HepG2 (cell line): ENCODE measurements around the gene TNFRSF18. TPM values are rescaled to one million over a fixed set of nuclear protein-coding genes. Genes with fewer than 3 reads are reported as not detected.

ENCODE experiments used
- ATAC-seq: fragments of 200-7000 bp; cut with Tn5 transposase; 3 replicates; pipeline ENCODE4 v1.9.1; 2020; ENCODE audit warnings: mild to moderate bottlenecking, moderate library complexity
- BruUV-seq: library from RNA; stranded (reverse); fragments of 400-500 nt; replicated peaks from 2 replicates; lab custom pipeline; 2021; lab: Mats Ljungman, UMichigan
- CTCF ChIA-PET: fragments of 300-600 bp; formaldehyde crosslinking; extraction: SDS; loops from one replicate; lab custom pipeline; 2021; ENCODE audit warnings: low total read pairs, inconsistent platforms, low intra/inter-chr PET ratio; lab: Yijun Ruan, JAX
- POLR2A ChIA-PET: fragments of 350-600 bp; sonication (Branson Sonifier 250); formaldehyde crosslinking; loops from one replicate; lab custom pipeline; 2020; ENCODE audit warnings: antibody characterized with exemption, inconsistent platforms; lab: Yijun Ruan, JAX
- DNase-seq: peaks from one replicate; pipeline ENCODE4 v3.0.0-alpha.2; 2015; ENCODE audit warnings: low spot score
- FAIRE-seq: peaks from 3 replicates; lab custom pipeline; 2011; peaks lifted over from hg19 to GRCh38; lab: Jason Lieb, UNC
- H2AFZ ChIP-seq: one replicate; pipeline ENCODE4 v1.6.1; 2011; ENCODE audit warnings: low read length, inconsistent platforms
- H3K27ac ChIP-seq: fragments of 300-600 bp; 3 replicates; pipeline ENCODE4 v1.8.0; 2011; ENCODE audit warnings: mixed run types, mild to moderate bottlenecking, mixed read lengths, low read length, inconsistent platforms; ENCODE audit not compliant: insufficient read depth; ENCODE audit errors: extremely low read length
- H3K27me3 ChIP-seq, 2 experiments: fragments of 200-600 bp in 1 of 2; 2 replicates in 1 of 2; 3 replicates in 1 of 2; pipeline versions ENCODE4 v1.6.0 to v1.8.0; 2011; ENCODE audit warnings: low read length in 2 of 2, mild to moderate bottlenecking in 2 of 2, moderate library complexity in 2 of 2, inconsistent platforms in 1 of 2; ENCODE audit not compliant: insufficient read depth in 2 of 2, control insufficient read depth in 1 of 2
- H3K36me3 ChIP-seq, 2 experiments: fragments of 200-600 bp in 1 of 2; replicated peaks in 1 of 2; 2 replicates in 1 of 2; 3 replicates in 1 of 2; pipeline versions ENCODE4 v1.5.1 to v1.8.0; 2011; ENCODE audit warnings: low read length in 2 of 2, inconsistent platforms in 1 of 2; ENCODE audit not compliant: insufficient read depth in 2 of 2, control insufficient read depth in 1 of 2
- H3K4me1 ChIP-seq: 2 replicates; pipeline ENCODE4 v1.5.1; 2012; ENCODE audit warnings: low read length, inconsistent platforms; ENCODE audit not compliant: insufficient read depth
- H3K4me2 ChIP-seq: 2 replicates; pipeline ENCODE4 v1.6.0; 2011; ENCODE audit warnings: low read depth, low read length, inconsistent platforms
- H3K4me3 ChIP-seq, 3 experiments: fragments of 200-600 bp in 1 of 3; sonication (generic), shearing (Covaris generic) in 1 of 3; replicated peaks in 1 of 3; 2 replicates each; pipeline ENCODE4 v1.5.1; 2011 to 2016; ENCODE audit warnings: low read length in 3 of 3, inconsistent platforms in 2 of 3, low read depth in 2 of 3, mild to moderate bottlenecking in 2 of 3, control low read depth in 1 of 3, mixed read lengths in 1 of 3; ENCODE audit not compliant: insufficient read depth in 1 of 3
- H3K79me2 ChIP-seq: one replicate; pipeline ENCODE4 v1.6.1; 2011; ENCODE audit warnings: low read length, inconsistent platforms; ENCODE audit not compliant: insufficient read depth
- H3K9ac ChIP-seq: 2 replicates; pipeline ENCODE4 v1.6.0; 2011; ENCODE audit warnings: mild to moderate bottlenecking, low read depth, low read length, inconsistent platforms; ENCODE audit not compliant: insufficient read depth
- H3K9me3 ChIP-seq: 2 replicates; pipeline ENCODE4 v1.5.1; 2012; ENCODE audit warnings: mild to moderate bottlenecking, low read length
- H4K20me1 ChIP-seq: 2 replicates; pipeline ENCODE4 v1.6.0; 2011; ENCODE audit warnings: inconsistent platforms, mild to moderate bottlenecking, low read length, moderate library complexity; ENCODE audit not compliant: insufficient read depth
- DR1 ChIP-seq: sonication (generic); formaldehyde crosslinking; IDR thresholded peaks from 2 replicates; pipeline ENCODE4 v1.8.0; 2021; ENCODE audit warnings: mild to moderate bottlenecking, missing genetic modification reagents, inconsistent platforms
- HNF4A ChIP-seq: sonication (generic); formaldehyde crosslinking; IDR thresholded peaks from 2 replicates; pipeline ENCODE4 v1.4.0; 2020; ENCODE audit warnings: missing genetic modification reagents
- HNRNPK ChIP-seq: fragments of 200-400 bp; formaldehyde crosslinking; IDR thresholded peaks from 2 replicates; pipeline ENCODE4 v1.6.1; 2018; ENCODE audit warnings: low read length, low read depth, moderate library complexity, mild to moderate bottlenecking; ENCODE audit not compliant: poor library complexity, severe bottlenecking
- MYC ChIP-seq: sonication (generic); formaldehyde crosslinking; IDR thresholded peaks from 2 replicates; pipeline ENCODE4 v1.9.0; 2021; ENCODE audit warnings: missing genetic modification reagents, borderline replicate concordance
- ZNF589 ChIP-seq: sonication (generic); formaldehyde crosslinking; conservative IDR thresholded peaks from 2 replicates; pipeline ENCODE4 v1.8.0; 2022; ENCODE audit warnings: mild to moderate bottlenecking, moderate library complexity, missing genetic modification reagents
- WGBS: methylation state at CpG from one replicate; pipeline ENCODE4 v1.1.6; 2017; ENCODE audit warnings: low lambda C conversion rate; 5-methylcytosine and 5-hydroxymethylcytosine counted together
- in situ Hi-C: cut with HindIII; loops from 2 replicates; pipeline ENCODE4 v1.10.0; 2017; ENCODE audit warnings: low pct_unique_long_range_greater_than_20kb; ENCODE audit not compliant: extremely low pct_ligation_motif_present
- intact Hi-C: fragments of 100-400 bp; cut with micrococcal nuclease; formaldehyde crosslinking; loops from one replicate; pipeline ENCODE4 v1.10.0; 2022; ENCODE audit not compliant: unreplicated experiment
- polyA plus RNA-seq, 8 experiments: library from polyadenylated mRNA; depleted of rRNA in 3 of 8; stranded (reverse) in 7 of 8; unstranded in 1 of 8; fragments of >200 nt; fragmentation: Illumina TruSeq in 4 of 8; extraction: Trizol in 4 of 8; gene quantifications; 2 replicates each; pipeline versions ENCODE4 v1.2.1 to v1.2.3, GENCODE V29; 2011 to 2016; ENCODE audit warnings: low read depth in 4 of 8, missing spikeins in 1 of 8, mixed read lengths in 1 of 8; ENCODE audit not compliant: insufficient read depth in 1 of 8
- total RNA-seq, 5 experiments: library from RNA; depleted of rRNA; stranded (reverse); fragments of >200 nt; fragmentation: Illumina TruSeq; extraction: Trizol; gene quantifications; 2 replicates each; pipeline ENCODE4 v1.2.3, GENCODE V29; 2016; ENCODE audit warnings: low read depth in 1 of 5
- TF ChIP-seq, protein P1 (sequence below): IDR thresholded peaks from 2 replicates; pipeline ENCODE4 v1.6.1; 2016; ENCODE audit warnings: low read depth, control low read depth

The TNFRSF18 gene
- total and polyA plus RNA-seq, 2 of the 13 experiments (the other 11 are each of a cell fraction or from before 2014, with no cell fraction given): not detected

DNA sequence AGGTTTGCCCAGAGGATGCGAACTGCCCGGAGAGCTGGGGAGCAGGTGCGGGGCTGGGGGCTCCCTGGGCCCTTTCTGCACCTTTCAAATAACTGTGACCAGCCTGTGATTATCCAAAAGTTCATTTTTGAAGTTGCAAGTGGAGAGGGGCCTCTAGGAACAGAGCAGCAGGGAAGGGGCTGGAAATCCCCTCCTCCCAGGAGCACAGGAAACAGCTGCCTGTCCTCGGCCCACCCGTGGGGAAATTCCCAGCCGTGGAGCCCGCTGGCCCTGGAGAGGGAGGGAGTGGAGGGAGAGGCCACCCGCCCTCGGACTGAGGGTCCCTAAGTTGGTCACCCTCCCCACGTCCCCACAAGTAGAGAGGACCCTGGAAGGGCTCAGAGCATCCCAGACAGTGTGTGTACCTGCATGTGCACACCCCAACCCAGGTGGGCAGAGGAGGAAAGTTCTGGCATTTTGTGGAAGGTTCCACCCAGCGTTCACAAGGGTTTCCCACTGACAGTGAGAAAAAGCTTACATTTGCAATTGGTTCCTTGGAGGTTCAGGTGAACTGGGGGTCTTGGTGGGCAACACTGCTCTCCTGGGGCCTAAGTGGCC, 8.8 kb upstream of the TNFRSF18 start (continued):
- TF ChIP-seq, protein P1, sequence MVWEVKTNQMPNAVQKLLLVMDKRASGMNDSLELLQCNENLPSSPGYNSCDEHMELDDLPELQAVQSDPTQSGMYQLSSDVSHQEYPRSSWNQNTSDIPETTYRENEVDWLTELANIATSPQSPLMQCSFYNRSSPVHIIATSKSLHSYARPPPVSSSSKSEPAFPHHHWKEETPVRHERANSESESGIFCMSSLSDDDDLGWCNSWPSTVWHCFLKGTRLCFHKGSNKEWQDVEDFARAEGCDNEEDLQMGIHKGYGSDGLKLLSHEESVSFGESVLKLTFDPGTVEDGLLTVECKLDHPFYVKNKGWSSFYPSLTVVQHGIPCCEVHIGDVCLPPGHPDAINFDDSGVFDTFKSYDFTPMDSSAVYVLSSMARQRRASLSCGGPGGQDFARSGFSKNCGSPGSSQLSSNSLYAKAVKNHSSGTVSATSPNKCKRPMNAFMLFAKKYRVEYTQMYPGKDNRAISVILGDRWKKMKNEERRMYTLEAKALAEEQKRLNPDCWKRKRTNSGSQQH (CRISPR knock-in tag): no peak
- no peak for TF ChIP-seq HNF4A

GRCh38 chr1:1213345-1214265, 7.2 kb upstream of the TNFRSF18 start, which contains the start of gene TNFRSF4:
TNFRSF4 (minus strand) TSS chr1:1214153; CDS start chr1:1214127, 26 bp downstream.
- no peak within 1 kb of the TSS for H3K4me3 ChIP-seq
- 87% methylated on average over 3 of the region's 56 CpGs for WGBS
- no peak within 1 kb of the TSS for H3K4me2 ChIP-seq
- peaks cover 6 to 17% of the 10 kb centered on the region in 2 experiments; a peak in 3 of 5 replicates for H3K36me3 ChIP-seq
- no peak for FAIRE-seq
- ATAC-seq: peak; percentile 43
- no peak for DNase-seq
- H3K79me2 ChIP-seq: no peaks in the 10 kb centered on the region
- intact Hi-C loops: no loop called here
- no TSS peak for BruUV-seq
- no peaks in the 10 kb centered on the region for H3K9me3 ChIP-seq
- no peak within 1 kb of the TSS for H3K9ac ChIP-seq
- in situ Hi-C loops: no loop called here
- CTCF ChIA-PET: no interaction called here
- H3K4me1 ChIP-seq: no peaks in the 10 kb centered on the region
- no peak within 1 kb of the TSS for H2AFZ ChIP-seq
- peaks cover 5 to 43% of the 10 kb centered on the region in 2 experiments; a peak in 3 of 5 replicates for H3K27me3 ChIP-seq
- POLR2A ChIA-PET: no interaction called here
- H4K20me1 ChIP-seq: no peaks in the 10 kb centered on the region
- TF ChIP-seq MYC (CRISPR knock-in tag) (peak; percentile 27; the same call in 1 of the 2 replicates), ZNF589 (CRISPR knock-in tag) (no peak), HNRNPK (peak; percentile 50), DR1 (CRISPR knock-in tag) (no peak)
- H3K27ac ChIP-seq: no peak within 1 kb of the TSS
